GM12878 (cell line): Measurements from ENCODE around the gene CEBPE.

Source experiments
- EZH2 ChIP-seq: IDR thresholded peaks from 2 replicates; pipeline ENCODE4 v1.6.1; 2012; ENCODE audit warnings: low read depth, mild to moderate bottlenecking, control low read depth, inconsistent platforms, low read length, borderline replicate concordance; ENCODE audit not compliant: control insufficient read depth
- TAF1 ChIP-seq: IDR thresholded peaks from 2 replicates; pipeline ENCODE4 v1.6.1; 2011; ENCODE audit warnings: mild to moderate bottlenecking, low read depth, low read length, borderline replicate concordance
- ZNF217 ChIP-seq: fragments of 450-650 bp; IDR thresholded peaks from 2 replicates; pipeline ENCODE4 v1.6.1; 2017; ENCODE audit warnings: antibody characterized with exemption, mild to moderate bottlenecking
- TF ChIP-seq, protein P1 (sequence below), 3 experiments: IDR thresholded peaks in 2 of 3; conservative IDR thresholded peaks in 1 of 3; 2 replicates each; pipeline ENCODE4 v1.5.1; 2011; ENCODE audit warnings: low read depth in 3 of 3, low read length in 3 of 3, mild to moderate bottlenecking in 3 of 3, control low read depth in 2 of 3, moderate library complexity in 2 of 3, inconsistent platforms in 1 of 3, mixed read lengths in 1 of 3; ENCODE audit not compliant: control insufficient read depth in 2 of 3, insufficient read depth in 1 of 3; ENCODE audit errors: extremely low read depth in 1 of 3

GRCh38 chr14:23167116-23167847, 48.2 kb upstream of the CEBPE start:
- TF ChIP-seq ZNF217, result no peak
- TF ChIP-seq TAF1, result no peak
- TF ChIP-seq, protein P1, sequence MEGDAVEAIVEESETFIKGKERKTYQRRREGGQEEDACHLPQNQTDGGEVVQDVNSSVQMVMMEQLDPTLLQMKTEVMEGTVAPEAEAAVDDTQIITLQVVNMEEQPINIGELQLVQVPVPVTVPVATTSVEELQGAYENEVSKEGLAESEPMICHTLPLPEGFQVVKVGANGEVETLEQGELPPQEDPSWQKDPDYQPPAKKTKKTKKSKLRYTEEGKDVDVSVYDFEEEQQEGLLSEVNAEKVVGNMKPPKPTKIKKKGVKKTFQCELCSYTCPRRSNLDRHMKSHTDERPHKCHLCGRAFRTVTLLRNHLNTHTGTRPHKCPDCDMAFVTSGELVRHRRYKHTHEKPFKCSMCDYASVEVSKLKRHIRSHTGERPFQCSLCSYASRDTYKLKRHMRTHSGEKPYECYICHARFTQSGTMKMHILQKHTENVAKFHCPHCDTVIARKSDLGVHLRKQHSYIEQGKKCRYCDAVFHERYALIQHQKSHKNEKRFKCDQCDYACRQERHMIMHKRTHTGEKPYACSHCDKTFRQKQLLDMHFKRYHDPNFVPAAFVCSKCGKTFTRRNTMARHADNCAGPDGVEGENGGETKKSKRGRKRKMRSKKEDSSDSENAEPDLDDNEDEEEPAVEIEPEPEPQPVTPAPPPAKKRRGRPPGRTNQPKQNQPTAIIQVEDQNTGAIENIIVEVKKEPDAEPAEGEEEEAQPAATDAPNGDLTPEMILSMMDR (IDR thresholded peaks at IDR 0.05 in 2 of 3, conservative IDR thresholded peaks at IDR 0.05 in 1 of 3; ENCODE audit: control insufficient read depth in 2 of 3, extremely low read depth in 1 of 3, insufficient read depth in 1 of 3, low read depth in 3 of 3, low read length in 3 of 3), result no peak
- no peak for TF ChIP-seq EZH2
